Mononuclear cell (primary cell): ENCODE results near the gene IRAK2. TPM values are rescaled to one million over a fixed set of nuclear protein-coding genes. Genes with fewer than 3 reads are reported as not detected.
"Not testable (repeated sequence)": the region's sequence is repeated elsewhere in the genome, so short reads cannot be mapped to it uniquely, and the experiment has no call there.

ENCODE experiments used
- H3K27me3 ChIP-seq: 2 replicates; pipeline ENCODE4 v1.6.0; 2011; ENCODE audit warnings: low read length, control low read depth; ENCODE audit not compliant: insufficient read depth
- H3K4me1 ChIP-seq: 2 replicates; pipeline ENCODE4 v1.5.1; 2011; ENCODE audit warnings: mild to moderate bottlenecking, low read length, control low read depth; ENCODE audit not compliant: insufficient read depth
- H3K4me3 ChIP-seq: 2 replicates; pipeline ENCODE4 v1.5.1; 2011; ENCODE audit warnings: mild to moderate bottlenecking, low read length, moderate library complexity
- H3K9me3 ChIP-seq: 2 replicates; pipeline ENCODE4 v1.5.1; 2011; ENCODE audit warnings: low read depth, mild to moderate bottlenecking, control low read depth, low read length
- total RNA-seq: library from RNA; depleted of rRNA; stranded (reverse); fragments of >200 nt; gene quantifications from one replicate; pipeline ENCODE4 v1.2.3, GENCODE V29; 2012

Gene IRAK2
- total RNA-seq, 1 donor: 14.6 TPM

GRCh38 chr3:10266936-10267335 is 102.2 kb downstream of the IRAK2 start:
- not testable (repeated sequence) for H3K4me3 ChIP-seq, H3K9me3 ChIP-seq, H3K27me3 ChIP-seq
- H3K4me1 ChIP-seq: peaks cover 24% of the 10 kb centered on the region

- peaks cover 25% of the 10 kb centered on the region for H3K4me1 ChIP-seq
- H3K4me3 ChIP-seq: no peak overlapping the region
- H3K9me3 ChIP-seq: no peaks in the 10 kb centered on the region
- no peaks in the 10 kb centered on the region for H3K27me3 ChIP-seq
These were observed 103.4 kb downstream of the IRAK2 start for GRCh38 chr3:10268116-10268515.

DNA sequence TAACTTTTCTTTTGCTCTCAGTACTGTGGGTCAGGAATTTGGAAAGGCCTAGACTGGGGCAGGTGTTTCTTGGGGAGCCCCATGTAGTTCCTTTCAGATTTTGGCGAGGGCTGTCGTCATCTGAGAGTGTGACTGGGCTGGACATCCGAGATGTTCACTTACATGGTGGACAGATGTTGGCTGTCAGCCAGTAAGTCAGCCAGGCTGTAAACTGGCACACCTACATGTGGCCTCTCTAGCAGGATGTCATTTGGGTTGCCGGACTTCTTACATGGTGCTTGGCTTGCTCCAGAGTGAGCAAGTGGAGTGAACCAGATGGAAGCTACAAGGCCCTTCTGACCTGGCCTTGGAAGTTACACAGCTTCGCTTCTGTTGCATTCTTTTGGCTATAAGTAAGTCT is 104.2 kb downstream of the IRAK2 start:
- Histone ChIP-seq H3K9me3 (no peaks in the 10 kb centered on the region), H3K4me3 (no peak overlapping the region), H3K27me3 (no peaks in the 10 kb centered on the region), H3K4me1 (peaks cover 33% of the 10 kb centered on the region)

DNA sequence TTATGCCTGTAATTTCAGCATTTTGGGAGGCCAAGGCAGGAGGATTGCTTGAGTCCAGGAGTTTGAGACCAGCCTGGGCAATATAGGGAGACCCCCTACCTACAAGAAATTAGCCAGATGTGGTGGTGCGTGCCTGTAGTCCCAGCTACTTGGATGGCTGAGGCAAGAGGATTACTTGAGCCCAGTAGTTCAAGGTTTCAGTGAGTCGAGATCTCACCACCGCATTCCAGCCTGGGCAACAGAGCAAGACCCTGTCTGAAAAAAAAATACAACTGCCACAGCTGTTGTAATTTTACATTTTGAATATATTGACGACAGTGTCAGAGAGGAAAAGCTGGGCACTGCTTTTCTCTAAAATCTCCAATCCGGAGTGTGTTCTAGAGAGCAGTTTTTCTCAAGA is 104.7 kb downstream of the IRAK2 start:
- Histone ChIP-seq H3K27me3 (no peaks in the 10 kb centered on the region), H3K9me3 (no peaks in the 10 kb centered on the region), H3K4me3 (no peak overlapping the region), H3K4me1 (peaks cover 34% of the 10 kb centered on the region)

DNA sequence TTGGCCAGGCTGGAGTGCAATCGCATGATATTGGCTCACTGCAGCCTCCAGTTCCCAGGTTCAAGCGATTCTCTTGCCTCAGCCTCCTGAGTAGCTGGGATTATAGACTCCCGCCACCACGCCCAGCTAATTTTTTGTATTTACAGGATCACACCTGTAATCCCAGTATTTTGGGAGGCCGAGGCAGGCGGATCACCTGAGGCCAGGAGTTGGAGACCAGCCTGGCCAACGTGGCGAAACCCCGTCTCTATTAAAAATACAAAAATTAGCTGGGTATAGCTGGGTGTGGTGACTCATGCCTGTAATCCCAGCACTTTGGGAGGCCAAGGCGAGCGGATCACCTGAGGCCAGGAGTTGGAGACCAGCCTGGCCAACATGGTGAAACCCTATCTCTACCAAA is 107.8 kb downstream of the IRAK2 start:
- not testable (repeated sequence) for H3K9me3 ChIP-seq, H3K4me3 ChIP-seq, H3K27me3 ChIP-seq
- H3K4me1 ChIP-seq: peaks cover 24% of the 10 kb centered on the region

DNA sequence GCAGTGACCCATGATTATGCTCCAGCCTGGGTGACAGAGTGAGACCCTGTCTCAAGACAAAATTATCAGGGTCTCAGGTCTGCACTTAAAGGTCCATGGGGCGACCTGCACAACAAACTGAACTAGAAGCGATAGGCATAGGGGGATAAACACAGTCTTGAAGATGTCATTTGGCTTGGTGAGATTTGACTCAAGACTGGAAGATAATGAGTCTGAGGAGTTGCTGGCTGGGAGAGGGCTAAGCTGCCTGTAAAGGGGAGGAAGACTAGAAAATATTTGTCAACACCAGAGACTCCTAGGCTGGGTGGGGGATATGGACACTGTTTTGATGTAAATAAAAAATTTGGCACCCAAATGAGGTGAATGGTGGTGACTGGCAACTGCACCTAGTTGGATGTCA is 108.3 kb downstream of the IRAK2 start:
- Histone ChIP-seq H3K4me3 (no peak overlapping the region), H3K9me3 (no peaks in the 10 kb centered on the region), H3K4me1 (peaks cover 24% of the 10 kb centered on the region), H3K27me3 (no peaks in the 10 kb centered on the region)

DNA sequence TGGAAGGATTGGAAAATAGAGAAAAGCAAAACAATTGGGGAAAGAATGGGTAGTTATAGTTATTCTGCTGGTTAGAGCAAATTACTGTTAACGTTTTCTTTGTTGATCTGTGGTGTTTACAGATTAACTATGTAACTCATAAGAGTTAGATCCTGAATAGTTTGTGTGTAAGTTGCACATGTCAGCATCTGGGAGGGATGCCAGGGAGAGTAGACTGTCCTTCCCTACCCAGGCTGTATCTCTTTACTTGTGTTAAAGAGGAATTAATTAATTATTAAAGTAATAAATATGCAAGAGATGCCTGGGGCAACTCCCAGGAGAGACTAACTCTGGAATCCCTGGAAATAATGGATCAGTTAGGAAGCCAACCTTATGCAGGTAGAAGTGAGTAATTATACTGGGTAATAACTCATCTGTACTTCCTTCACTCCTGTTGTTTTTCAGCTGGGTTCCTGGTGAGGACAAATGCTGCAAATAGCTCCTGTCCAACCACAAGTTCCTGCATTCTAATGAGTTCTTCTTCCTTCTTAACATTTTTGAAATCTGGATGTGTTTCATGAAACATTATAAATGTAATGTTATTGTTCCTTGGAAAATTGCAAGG is 109.1 kb downstream of the IRAK2 start:
- Histone ChIP-seq H3K9me3 (no peaks in the 10 kb centered on the region), H3K4me3 (no peak overlapping the region), H3K4me1 (peaks cover 24% of the 10 kb centered on the region), H3K27me3 (no peaks in the 10 kb centered on the region)

DNA sequence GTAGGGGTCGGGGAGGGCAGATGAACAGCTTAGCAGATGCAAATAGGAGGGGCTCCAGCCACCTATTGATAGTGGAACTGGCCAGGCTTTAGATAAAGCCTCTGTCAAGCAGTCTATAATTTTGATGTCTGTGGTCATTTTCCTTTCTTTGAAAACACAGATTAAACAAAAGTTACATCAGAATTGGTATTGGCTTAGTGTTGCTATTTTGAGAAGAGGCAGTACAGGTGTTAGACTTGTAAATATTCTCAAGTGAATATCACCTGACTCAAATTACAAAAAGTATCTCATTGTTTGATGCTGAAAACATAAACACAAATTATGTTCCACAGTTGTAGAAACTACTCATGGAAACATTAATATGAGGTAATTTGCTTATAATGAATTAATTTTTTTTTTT is 109.9 kb downstream of the IRAK2 start:
- no peak overlapping the region for H3K4me3 ChIP-seq

DNA sequence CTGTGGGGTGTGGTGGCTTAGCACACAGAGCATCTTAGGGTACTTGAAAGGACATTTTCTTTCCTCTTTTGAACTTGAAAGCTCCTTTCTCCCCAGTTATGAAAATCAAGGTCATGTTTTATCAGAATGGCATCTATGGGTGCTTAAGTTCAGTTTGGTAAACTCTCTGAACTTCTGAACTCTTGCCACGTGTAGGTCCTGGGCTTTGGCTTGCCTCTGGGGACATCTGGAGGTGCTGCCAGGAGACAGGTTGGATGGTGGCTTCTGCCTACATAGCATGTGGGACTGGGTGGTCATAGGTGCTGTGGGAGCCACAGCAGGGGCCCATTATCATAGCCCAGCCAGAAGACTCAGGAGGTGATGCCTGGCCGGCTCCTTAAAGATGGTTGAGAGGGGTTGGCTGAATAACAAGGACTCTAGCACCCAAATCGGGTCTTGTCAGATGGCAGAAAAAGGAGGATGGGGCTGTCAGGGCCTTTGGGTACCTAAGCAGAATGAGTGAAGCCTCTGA is 112.5 kb downstream of the IRAK2 start:
- no peaks in the 10 kb centered on the region for H3K27me3 ChIP-seq
- H3K9me3 ChIP-seq: no peaks in the 10 kb centered on the region
- H3K4me1 ChIP-seq: peaks cover 24% of the 10 kb centered on the region
- H3K4me3 ChIP-seq: no peak overlapping the region

More for the DNA sequence above, 109.9 kb downstream of the IRAK2 start:
- H3K4me1 ChIP-seq: peaks cover 24% of the 10 kb centered on the region
- no peaks in the 10 kb centered on the region for H3K9me3 ChIP-seq
- H3K27me3 ChIP-seq: no peaks in the 10 kb centered on the region

GRCh38 chr3:10278501-10278900 is 113.8 kb downstream of the IRAK2 start:
- H3K4me1 ChIP-seq: peaks cover 12% of the 10 kb centered on the region
- H3K4me3 ChIP-seq: no peak overlapping the region
- no peaks in the 10 kb centered on the region for H3K9me3 ChIP-seq
- no peaks in the 10 kb centered on the region for H3K27me3 ChIP-seq

- no peaks in the 10 kb centered on the region for H3K9me3 ChIP-seq
- no peak overlapping the region for H3K4me3 ChIP-seq
- no peaks in the 10 kb centered on the region for H3K27me3 ChIP-seq
- H3K4me1 ChIP-seq: peaks cover 3% of the 10 kb centered on the region
These were observed 114.9 kb downstream of the IRAK2 start for GRCh38 chr3:10279384-10280176.

DNA sequence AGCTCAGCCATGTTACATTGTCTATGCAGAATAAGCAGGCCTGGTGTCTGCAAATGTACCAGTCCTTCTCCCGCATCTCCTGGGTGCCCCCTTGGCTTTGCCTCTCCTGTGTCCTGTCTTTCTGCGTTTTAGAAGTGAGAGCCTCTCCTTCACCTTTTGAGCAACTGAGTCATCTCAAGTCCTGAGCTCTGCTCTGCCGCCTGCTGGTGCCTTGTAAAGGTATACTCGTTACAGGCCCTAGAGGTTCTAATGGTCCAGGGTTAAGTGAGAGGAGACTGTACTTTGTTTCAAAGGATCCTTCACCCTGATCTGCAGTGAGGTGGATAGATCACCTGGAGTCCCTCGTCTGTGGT is 115.4 kb downstream of the IRAK2 start:
- H3K4me1 ChIP-seq: peaks cover 6% of the 10 kb centered on the region
- no peak overlapping the region for H3K4me3 ChIP-seq
- no peaks in the 10 kb centered on the region for H3K9me3 ChIP-seq
- no peaks in the 10 kb centered on the region for H3K27me3 ChIP-seq

DNA sequence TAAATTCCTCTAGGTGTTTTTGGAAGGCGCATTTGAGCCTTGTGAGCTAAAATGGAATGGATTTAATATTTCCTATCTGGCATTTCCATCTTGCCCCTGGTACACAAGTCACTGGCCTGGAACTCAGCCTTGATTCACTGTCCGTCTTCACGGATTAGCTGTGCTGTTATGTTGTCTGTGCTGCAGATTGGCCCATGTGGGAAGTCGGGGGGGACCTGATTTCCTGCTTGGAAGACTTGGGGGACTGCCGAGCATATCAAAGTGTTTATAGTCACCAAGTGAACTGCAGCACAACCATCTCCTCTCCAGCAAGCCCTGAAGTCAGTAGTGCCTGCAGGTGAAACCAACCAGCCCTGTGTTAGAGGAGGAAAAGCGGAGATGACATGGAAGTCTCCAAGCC is 115.9 kb downstream of the IRAK2 start:
- Histone ChIP-seq H3K27me3 (no peaks in the 10 kb centered on the region), H3K4me1 (peaks cover 6% of the 10 kb centered on the region), H3K9me3 (no peaks in the 10 kb centered on the region), H3K4me3 (no peak overlapping the region)

- H3K4me1 ChIP-seq: peaks cover 6% of the 10 kb centered on the region
- H3K27me3 ChIP-seq: no peaks in the 10 kb centered on the region
- no peak overlapping the region for H3K4me3 ChIP-seq
- H3K9me3 ChIP-seq: no peaks in the 10 kb centered on the region
These were observed 117.2 kb downstream of the IRAK2 start for GRCh38 chr3:10281951-10282350.

GRCh38 chr3:10283638-10284037 is 118.9 kb downstream of the IRAK2 start:
- H3K27me3 ChIP-seq: no peaks in the 10 kb centered on the region
- H3K9me3 ChIP-seq: no peaks in the 10 kb centered on the region
- no peak overlapping the region for H3K4me3 ChIP-seq
- H3K4me1 ChIP-seq: peaks cover 6% of the 10 kb centered on the region

- Histone ChIP-seq H3K9me3 (no peaks in the 10 kb centered on the region), H3K4me1 (peaks cover 6% of the 10 kb centered on the region), H3K27me3 (no peaks in the 10 kb centered on the region), H3K4me3 (no peak overlapping the region)
These were observed 119.8 kb downstream of the IRAK2 start for GRCh38 chr3:10284496-10284895.
